Limb (tissue), 2 donors: ENCODE data around the gene NFIC.

Experiments
- DNase-seq, 2 donors: peaks; one replicate each; pipeline ENCODE4 v3.0.0-alpha.2; 2016; ENCODE audit errors: extremely low spot score in 2 of 2

NFIC gene

GRCh38 chr19:3359015-3359918, 7.1 kb upstream of the NFIC start:
- DNase-seq: peak in 1 of 2 donors; percentile 74

GRCh38 chr19:3359919-3360420, 6.4 kb upstream of the NFIC start:
- peak in 1 of 2 donors; percentile 62 for DNase-seq

- peak in 1 of 2 donors; percentile 56 for DNase-seq
Observed at GRCh38 chr19:3360421-3361383, 5.7 kb upstream of the NFIC start.

GRCh38 chr19:3361384-3362216, 4.8 kb upstream of the NFIC start:
- peak in 1 of 2 donors; percentile 32 for DNase-seq

GRCh38 chr19:3362217-3362906, 4.0 kb upstream of the NFIC start:
- DNase-seq: peak in 1 of 2 donors; percentile 25

GRCh38 chr19:3363841-3364500, 2.4 kb upstream of the NFIC start:
- DNase-seq: no peak

- DNase-seq: no peak
Observed at GRCh38 chr19:3364501-3364858, 1.9 kb upstream of the NFIC start.

- no peak for DNase-seq
Observed at GRCh38 chr19:3365093-3365835, 1.1 kb upstream of the NFIC start.

GRCh38 chr19:3366753-3367627, 607 bp downstream of the NFIC start:
- peak; percentile 51 to 76 for DNase-seq

GRCh38 chr19:3367628-3368440, 1.5 kb downstream of the NFIC start:
- DNase-seq: no peak

- no peak for DNase-seq
Observed at GRCh38 chr19:3368441-3368795, 2.0 kb downstream of the NFIC start.

- peak in 1 of 2 donors; percentile 43 for DNase-seq
Observed at GRCh38 chr19:3368848-3369336, 2.5 kb downstream of the NFIC start.

GRCh38 chr19:3369337-3370213, 3.2 kb downstream of the NFIC start:
- DNase-seq: peak in 1 of 2 donors; percentile 58

- DNase-seq: peak in 1 of 2 donors; percentile 56
Observed at GRCh38 chr19:3370214-3370720, 3.9 kb downstream of the NFIC start.

- DNase-seq: no peak
Observed at GRCh38 chr19:3370728-3371591, 4.6 kb downstream of the NFIC start.
